ENCODE results near the gene PPP2R2D.

PPP2R2D gene

DNA sequence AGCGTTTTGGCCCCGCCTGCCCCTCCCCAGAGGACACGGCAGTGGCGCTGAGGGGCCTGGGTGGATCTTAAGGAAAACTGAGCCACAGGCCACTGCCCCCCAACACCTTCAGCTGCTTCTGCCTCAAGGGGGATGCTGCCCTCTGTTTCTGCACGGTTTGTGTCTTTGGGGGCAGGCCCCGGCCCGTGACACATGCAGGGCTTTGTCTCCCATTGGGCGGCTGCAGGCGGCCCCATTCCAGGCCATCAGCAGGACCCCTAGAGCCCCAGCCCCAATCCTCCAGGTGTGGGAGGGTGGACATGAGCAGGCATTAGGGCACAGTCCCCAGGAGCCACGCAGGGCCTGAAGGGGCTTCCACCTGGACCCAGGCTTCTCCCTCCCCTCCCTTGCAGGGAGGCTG is 25.3 kb upstream of the PPP2R2D start:
- Histone ChIP-seq H3K36me3 (ENCODE audit: control insufficient read depth, insufficient read depth, low read length) (no peaks in the 10 kb centered on the region), H2BK5ac (ENCODE audit: low read length) (no peak overlapping the region), H2AK5ac (ENCODE audit: low read length) (no peak overlapping the region), H3K27me3 (ENCODE audit: insufficient read depth, low read length, poor library complexity) (no peaks in the 10 kb centered on the region), H2BK120ac (ENCODE audit: low read depth, low read length) (no peak overlapping the region), H4K5ac (ENCODE audit: low read length) (no peak overlapping the region), H3K4ac (ENCODE audit: low read depth, low read length) (no peak overlapping the region), H3K23ac (ENCODE audit: low read length) (no peak overlapping the region), H3K9ac (ENCODE audit: low read length) (no peak overlapping the region), H3K56ac (ENCODE audit: low read length) (no peak overlapping the region), H3K79me1 (ENCODE audit: low read length) (no peaks in the 10 kb centered on the region), H3K18ac (ENCODE audit: low read length) (no peak overlapping the region), H2BK15ac (replicated peaks; ENCODE audit: low read depth) (no peak overlapping the region), H3K4me1 (ENCODE audit: control insufficient read depth, low read depth, low read length) (no peaks in the 10 kb centered on the region), H3K79me2 (ENCODE audit: control insufficient read depth, insufficient read depth, low read length) (no peaks in the 10 kb centered on the region), H4K8ac (ENCODE audit: low read depth, low read length) (no peak overlapping the region), H3K4me3 (ENCODE audit: low read length) (no peak overlapping the region), H3K4me2 (ENCODE audit: low read length) (no peak overlapping the region), H3K27ac (ENCODE audit: low read depth, low read length) (no peak overlapping the region)
- DNase-seq, result no peak
- no CpG with 5 or more reads among the region's 10 CpGs for WGBS (ENCODE audit: extremely low coverage, insufficient coverage, low lambda C conversion rate)

DNA sequence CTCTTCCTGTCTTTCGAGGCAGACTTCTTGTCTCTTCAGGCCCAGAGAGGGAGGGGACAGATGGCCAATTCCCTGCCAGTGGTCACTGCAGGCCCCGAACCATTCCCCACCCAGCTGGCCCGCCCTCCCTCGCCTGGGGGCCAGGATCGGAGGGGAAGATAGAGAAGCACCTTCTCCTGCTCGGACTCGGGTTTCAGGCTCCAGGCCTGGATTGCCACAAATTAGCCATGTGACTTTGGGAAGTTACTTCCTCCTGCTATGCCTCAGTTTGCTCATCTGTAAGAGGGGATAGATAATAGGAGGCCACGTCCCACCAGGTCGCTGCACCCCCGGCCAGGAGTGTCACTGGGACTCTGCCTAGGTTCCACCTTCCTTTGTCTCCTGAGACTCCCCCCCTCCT is 24.8 kb upstream of the PPP2R2D start:
- no CpG with 5 or more reads among the region's 10 CpGs for WGBS (ENCODE audit: extremely low coverage, insufficient coverage, low lambda C conversion rate)
- no peak overlapping the region for H3K18ac ChIP-seq (ENCODE audit: low read length)
- no peak overlapping the region for H3K4me3 ChIP-seq (ENCODE audit: low read length)
- no peak overlapping the region for H2BK15ac ChIP-seq (replicated peaks; ENCODE audit: low read depth)
- H3K56ac ChIP-seq (ENCODE audit: low read length), result no peak overlapping the region
- no peaks in the 10 kb centered on the region for H3K79me1 ChIP-seq (ENCODE audit: low read length)
- no peak for DNase-seq
- no peaks in the 10 kb centered on the region for H3K36me3 ChIP-seq (ENCODE audit: control insufficient read depth, insufficient read depth, low read length)
- no peak overlapping the region for H2BK120ac ChIP-seq (ENCODE audit: low read depth, low read length)
- H2BK5ac ChIP-seq (ENCODE audit: low read length), result no peak overlapping the region
- no peak overlapping the region for H3K23ac ChIP-seq (ENCODE audit: low read length)
- no peak overlapping the region for H3K4me2 ChIP-seq (ENCODE audit: low read length)
- no peaks in the 10 kb centered on the region for H3K4me1 ChIP-seq (ENCODE audit: control insufficient read depth, low read depth, low read length)
- no peak overlapping the region for H4K8ac ChIP-seq (ENCODE audit: low read depth, low read length)
- H3K4ac ChIP-seq (ENCODE audit: low read depth, low read length), result no peak overlapping the region
- H3K27ac ChIP-seq (ENCODE audit: low read depth, low read length), result no peak overlapping the region
- H3K9ac ChIP-seq (ENCODE audit: low read length), result no peak overlapping the region
- no peaks in the 10 kb centered on the region for H3K27me3 ChIP-seq (ENCODE audit: insufficient read depth, low read length, poor library complexity)
- no peak overlapping the region for H4K5ac ChIP-seq (ENCODE audit: low read length)
- H2AK5ac ChIP-seq (ENCODE audit: low read length), result no peak overlapping the region
- no peaks in the 10 kb centered on the region for H3K79me2 ChIP-seq (ENCODE audit: control insufficient read depth, insufficient read depth, low read length)

DNA sequence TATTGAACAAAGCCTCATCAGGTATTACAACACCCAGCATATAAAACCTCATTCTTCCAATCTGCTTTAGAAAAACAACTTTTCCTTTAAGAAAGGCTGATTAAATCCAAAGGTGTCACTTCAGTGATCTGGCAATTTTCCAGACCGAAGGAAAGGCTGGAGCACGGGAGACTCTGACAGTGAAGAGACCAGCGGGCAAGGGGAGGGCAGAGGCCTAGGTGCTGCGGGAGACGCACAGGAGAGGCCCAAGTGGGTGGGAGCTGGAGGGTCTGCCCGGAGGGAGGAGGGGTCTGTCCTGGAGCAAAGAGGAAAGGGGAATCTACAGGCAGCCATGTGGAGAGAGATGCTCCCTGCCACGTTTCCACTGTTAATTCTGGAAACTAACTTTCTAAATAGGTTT is 24.3 kb upstream of the PPP2R2D start:
- Histone ChIP-seq H3K56ac (ENCODE audit: low read length) (no peak overlapping the region), H4K5ac (ENCODE audit: low read length) (no peak overlapping the region), H3K79me1 (ENCODE audit: low read length) (no peaks in the 10 kb centered on the region), H3K4me2 (ENCODE audit: low read length) (no peak overlapping the region), H2AK5ac (ENCODE audit: low read length) (no peak overlapping the region), H2BK15ac (replicated peaks; ENCODE audit: low read depth) (no peak overlapping the region), H2BK5ac (ENCODE audit: low read length) (no peak overlapping the region), H3K4me1 (ENCODE audit: control insufficient read depth, low read depth, low read length) (no peaks in the 10 kb centered on the region), H4K8ac (ENCODE audit: low read depth, low read length) (no peak overlapping the region), H3K36me3 (ENCODE audit: control insufficient read depth, insufficient read depth, low read length) (no peaks in the 10 kb centered on the region), H3K79me2 (ENCODE audit: control insufficient read depth, insufficient read depth, low read length) (no peaks in the 10 kb centered on the region), H3K27me3 (ENCODE audit: insufficient read depth, low read length, poor library complexity) (no peaks in the 10 kb centered on the region), H3K27ac (ENCODE audit: low read depth, low read length) (no peak overlapping the region), H3K18ac (ENCODE audit: low read length) (no peak overlapping the region), H2BK120ac (ENCODE audit: low read depth, low read length) (no peak overlapping the region), H3K4ac (ENCODE audit: low read depth, low read length) (no peak overlapping the region), H3K4me3 (ENCODE audit: low read length) (no peak overlapping the region), H3K9ac (ENCODE audit: low read length) (no peak overlapping the region), H3K23ac (ENCODE audit: low read length) (no peak overlapping the region)
- no CpG with 5 or more reads among the region's 7 CpGs for WGBS (ENCODE audit: extremely low coverage, insufficient coverage, low lambda C conversion rate)
- no peak for DNase-seq

DNA sequence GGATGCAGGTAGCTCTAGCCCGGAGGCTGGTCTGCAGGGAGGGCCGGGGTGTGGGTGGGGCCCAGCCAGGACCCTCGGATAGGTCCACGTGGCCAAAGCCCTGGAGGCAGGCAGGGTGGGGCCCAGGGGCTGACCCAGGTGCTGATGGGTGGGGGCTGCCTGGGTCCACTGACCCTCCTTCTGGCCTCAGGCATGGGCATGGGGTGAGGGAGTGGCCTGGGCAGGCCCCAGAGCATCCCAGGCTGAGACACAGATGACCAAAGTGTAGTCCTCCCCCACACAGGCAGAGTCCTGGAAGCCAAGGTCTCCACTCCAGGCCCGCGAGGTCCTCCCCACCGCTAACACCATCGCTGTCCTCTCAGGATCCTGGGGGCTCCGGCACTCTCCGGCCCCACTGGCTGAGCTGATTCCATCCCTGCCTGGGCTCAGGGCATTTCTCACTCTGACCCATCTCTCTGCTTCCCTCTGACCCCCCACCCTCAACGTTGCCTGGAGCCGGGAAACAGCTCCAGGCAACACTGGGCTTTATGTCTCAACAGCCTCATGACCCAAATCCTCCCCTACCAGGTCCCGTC is 20.7 kb upstream of the PPP2R2D start:
- Histone ChIP-seq H2BK5ac (ENCODE audit: low read length) (no peak overlapping the region), H2AK5ac (ENCODE audit: low read length) (no peak overlapping the region), H3K79me1 (ENCODE audit: low read length) (no peaks in the 10 kb centered on the region), H4K8ac (ENCODE audit: low read depth, low read length) (no peak overlapping the region), H3K27ac (ENCODE audit: low read depth, low read length) (no peak overlapping the region), H3K9ac (ENCODE audit: low read length) (no peak overlapping the region), H3K4me1 (ENCODE audit: control insufficient read depth, low read depth, low read length) (no peaks in the 10 kb centered on the region), H2BK15ac (replicated peaks; ENCODE audit: low read depth) (no peak overlapping the region), H4K5ac (ENCODE audit: low read length) (no peak overlapping the region), H3K18ac (ENCODE audit: low read length) (no peak overlapping the region), H2BK120ac (ENCODE audit: low read depth, low read length) (no peak overlapping the region), H3K4me3 (ENCODE audit: low read length) (no peak overlapping the region), H3K23ac (ENCODE audit: low read length) (no peak overlapping the region), H3K36me3 (ENCODE audit: control insufficient read depth, insufficient read depth, low read length) (no peaks in the 10 kb centered on the region), H3K4ac (ENCODE audit: low read depth, low read length) (no peak overlapping the region), H3K56ac (ENCODE audit: low read length) (no peak overlapping the region), H3K4me2 (ENCODE audit: low read length) (no peak overlapping the region), H3K27me3 (ENCODE audit: insufficient read depth, low read length, poor library complexity) (no peaks in the 10 kb centered on the region), H3K79me2 (ENCODE audit: control insufficient read depth, insufficient read depth, low read length) (no peaks in the 10 kb centered on the region)
- no peak for DNase-seq
- WGBS (ENCODE audit: extremely low coverage, insufficient coverage, low lambda C conversion rate), result no CpG with 5 or more reads among the region's 13 CpGs

DNA sequence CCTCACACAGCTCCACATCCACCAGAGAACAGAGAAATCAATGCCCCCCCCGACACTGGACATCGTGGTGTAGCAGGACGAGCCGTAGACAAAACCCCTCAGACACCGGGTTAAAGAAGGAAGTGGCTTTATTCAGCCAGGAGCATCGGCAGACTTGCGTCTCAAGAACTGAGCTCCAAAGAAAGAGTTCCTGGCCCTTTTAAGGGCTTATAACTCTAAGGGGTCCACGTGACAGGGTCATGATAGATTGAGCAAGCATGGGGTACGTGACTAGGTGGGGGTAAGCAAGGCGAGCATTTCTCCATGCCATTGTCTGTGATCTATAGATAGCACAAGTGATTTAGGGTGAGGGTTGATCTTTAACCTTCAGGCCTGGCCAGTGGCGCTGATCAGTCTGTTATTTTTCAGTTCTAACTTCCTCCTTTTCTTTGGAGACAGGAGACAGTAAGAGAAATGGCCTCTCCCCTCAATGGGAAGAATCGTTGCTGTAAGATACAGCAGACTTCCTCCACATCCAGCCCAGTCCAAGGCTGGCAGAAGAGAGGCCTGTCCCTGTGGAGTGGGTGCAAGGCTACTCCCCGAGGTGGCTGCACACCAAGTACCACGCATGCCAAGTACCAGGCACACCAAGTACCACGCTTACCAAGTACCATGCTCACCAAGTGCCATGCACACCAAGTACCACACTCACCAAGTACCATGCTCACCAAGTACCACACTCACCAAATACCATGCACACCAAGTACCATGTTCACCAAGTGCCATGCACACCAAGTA is 19.5 kb upstream of the PPP2R2D start:
- Histone ChIP-seq H2BK5ac (ENCODE audit: low read length) (no peak overlapping the region), H3K27me3 (ENCODE audit: insufficient read depth, low read length, poor library complexity) (no peaks in the 10 kb centered on the region), H3K18ac (ENCODE audit: low read length) (no peak overlapping the region), H3K9ac (ENCODE audit: low read length) (no peak overlapping the region), H3K4me2 (ENCODE audit: low read length) (no peak overlapping the region), H4K8ac (ENCODE audit: low read depth, low read length) (no peak overlapping the region), H3K79me2 (ENCODE audit: control insufficient read depth, insufficient read depth, low read length) (no peaks in the 10 kb centered on the region), H2BK15ac (replicated peaks; ENCODE audit: low read depth) (no peak overlapping the region), H2AK5ac (ENCODE audit: low read length) (no peak overlapping the region), H4K5ac (ENCODE audit: low read length) (no peak overlapping the region), H3K56ac (ENCODE audit: low read length) (no peak overlapping the region), H3K4me1 (ENCODE audit: control insufficient read depth, low read depth, low read length) (no peaks in the 10 kb centered on the region), H3K27ac (ENCODE audit: low read depth, low read length) (no peak overlapping the region), H3K23ac (ENCODE audit: low read length) (no peak overlapping the region), H2BK120ac (ENCODE audit: low read depth, low read length) (no peak overlapping the region), H3K4ac (ENCODE audit: low read depth, low read length) (no peak overlapping the region), H3K79me1 (ENCODE audit: low read length) (no peaks in the 10 kb centered on the region), H3K4me3 (ENCODE audit: low read length) (no peak overlapping the region), H3K36me3 (ENCODE audit: control insufficient read depth, insufficient read depth, low read length) (no peaks in the 10 kb centered on the region)
- DNase-seq, result no peak
- WGBS (ENCODE audit: extremely low coverage, insufficient coverage, low lambda C conversion rate), result no CpG with 5 or more reads among the region's 15 CpGs

DNA sequence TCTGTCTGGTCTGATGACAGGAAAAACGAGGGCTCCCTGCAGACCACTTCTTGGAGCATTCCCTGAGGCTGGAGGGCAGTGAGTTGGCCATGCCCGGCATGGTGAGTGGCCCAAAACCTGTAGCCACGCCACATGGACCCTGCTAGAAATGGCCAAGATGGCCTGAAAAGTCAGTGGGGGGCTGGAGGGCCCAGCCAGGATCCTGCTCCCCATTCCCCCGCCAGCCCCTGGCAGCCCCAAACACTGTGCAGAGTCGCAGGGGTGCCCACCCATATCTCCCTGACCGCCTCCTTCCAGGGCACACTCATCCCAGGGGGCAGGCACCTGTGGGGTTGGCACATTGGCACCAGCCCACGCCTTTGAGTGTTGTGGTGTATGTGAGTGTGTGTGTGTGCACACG is 18.7 kb upstream of the PPP2R2D start:
- Histone ChIP-seq H3K4me2 (ENCODE audit: low read length) (no peak overlapping the region), H3K36me3 (ENCODE audit: control insufficient read depth, insufficient read depth, low read length) (no peaks in the 10 kb centered on the region), H3K18ac (ENCODE audit: low read length) (no peak overlapping the region), H3K27me3 (ENCODE audit: insufficient read depth, low read length, poor library complexity) (no peaks in the 10 kb centered on the region), H3K79me2 (ENCODE audit: control insufficient read depth, insufficient read depth, low read length) (no peaks in the 10 kb centered on the region), H3K23ac (ENCODE audit: low read length) (no peak overlapping the region), H2BK15ac (replicated peaks; ENCODE audit: low read depth) (no peak overlapping the region), H3K56ac (ENCODE audit: low read length) (no peak overlapping the region), H4K8ac (ENCODE audit: low read depth, low read length) (no peak overlapping the region), H3K27ac (ENCODE audit: low read depth, low read length) (no peak overlapping the region), H2BK5ac (ENCODE audit: low read length) (no peak overlapping the region), H4K5ac (ENCODE audit: low read length) (no peak overlapping the region), H3K9ac (ENCODE audit: low read length) (no peak overlapping the region), H3K79me1 (ENCODE audit: low read length) (no peaks in the 10 kb centered on the region), H2BK120ac (ENCODE audit: low read depth, low read length) (no peak overlapping the region), H2AK5ac (ENCODE audit: low read length) (no peak overlapping the region), H3K4me1 (ENCODE audit: control insufficient read depth, low read depth, low read length) (no peaks in the 10 kb centered on the region), H3K4ac (ENCODE audit: low read depth, low read length) (no peak overlapping the region), H3K4me3 (ENCODE audit: low read length) (no peak overlapping the region)
- WGBS (ENCODE audit: extremely low coverage, insufficient coverage, low lambda C conversion rate), result no CpG with 5 or more reads among the region's 8 CpGs
- DNase-seq, result no peak

Measured in mesendoderm (in vitro differentiated cells).